Endothelial cell of umbilical vein (primary cell): ENCODE results near the gene NHSL2. TPM values are rescaled to one million over a fixed set of nuclear protein-coding genes. Genes with fewer than 3 reads are reported as not detected.
A peak's percentile ranks its signal among the peaks of the same experiment; 100 is the strongest.

Experiments used
- BruUV-seq: library from RNA; stranded (reverse); fragments of 400-500 nt; replicated peaks from 2 replicates; lab custom pipeline; 2021; lab: Mats Ljungman, UMichigan
- CTCF ChIA-PET: fragments of 300-600, 350-600 bp; sonication (Branson Sonifier 250); formaldehyde crosslinking; loops from one replicate; lab custom pipeline; 2021; ENCODE audit warnings: antibody characterized with exemption, inconsistent platforms; lab: Charles Lee
- POLR2A ChIA-PET: fragments of 300-600, 350-600 bp; sonication (Branson Sonifier 250); formaldehyde crosslinking; loops from one replicate; lab custom pipeline; 2021; ENCODE audit warnings: antibody characterized with exemption, inconsistent platforms; lab: Charles Lee
- DNase-seq: peaks from one replicate; pipeline ENCODE4 v3.0.0-alpha.2; 2011; ENCODE audit warnings: low read depth, low spot score
- FAIRE-seq: peaks from 2 replicates; lab custom pipeline; 2011; peaks lifted over from hg19 to GRCh38; lab: Jason Lieb, UNC
- H2AFZ ChIP-seq: 2 replicates; pipeline ENCODE4 v1.6.0; 2012; ENCODE audit warnings: low read depth, low read length, control low read depth, inconsistent platforms
- H3K27ac ChIP-seq: 2 replicates; pipeline ENCODE4 v1.5.1; 2011; ENCODE audit warnings: low read depth, mild to moderate bottlenecking, control low read depth, low read length, moderate library complexity; ENCODE audit not compliant: insufficient read depth
- H3K27me3 ChIP-seq, 2 experiments: 2 replicates each; pipeline versions ENCODE4 v1.6.0 to v1.6.1; 2011; ENCODE audit warnings: low read length in 2 of 2, mixed read lengths in 1 of 2; ENCODE audit not compliant: control insufficient read depth in 2 of 2, insufficient read depth in 2 of 2
- H3K36me3 ChIP-seq, 2 experiments: 2 replicates in 1 of 2; 3 replicates in 1 of 2; pipeline ENCODE4 v1.5.1; 2011; ENCODE audit warnings: low read length in 2 of 2, mild to moderate bottlenecking in 1 of 2, moderate library complexity in 1 of 2; ENCODE audit not compliant: control insufficient read depth in 2 of 2, insufficient read depth in 2 of 2; ENCODE audit errors: extremely low read depth in 1 of 2
- H3K4me1 ChIP-seq: 3 replicates; pipeline ENCODE4 v1.5.1; 2011; ENCODE audit warnings: mild to moderate bottlenecking, low read length; ENCODE audit not compliant: control insufficient read depth, insufficient read depth; ENCODE audit errors: extremely low read depth
- H3K4me2 ChIP-seq: 2 replicates; pipeline ENCODE4 v1.6.1; 2011; ENCODE audit warnings: low read length, control low read depth, mixed read lengths; ENCODE audit not compliant: insufficient read depth
- H3K4me3 ChIP-seq, 3 experiments: fragments of 200-600 bp in 1 of 3; sonication (generic), shearing (Covaris generic) in 1 of 3; replicated peaks in 1 of 3; 2 replicates each; pipeline ENCODE4 v1.5.1; 2011 to 2016; ENCODE audit warnings: control low read depth in 3 of 3, low read length in 3 of 3, mild to moderate bottlenecking in 2 of 3, inconsistent platforms in 1 of 3, low read depth in 1 of 3, moderate library complexity in 1 of 3; ENCODE audit not compliant: insufficient read depth in 1 of 3
- H3K79me2 ChIP-seq: 2 replicates; pipeline ENCODE4 v1.6.0; 2012; ENCODE audit warnings: low read length, inconsistent platforms; ENCODE audit not compliant: control insufficient read depth, insufficient read depth
- H3K9ac ChIP-seq: replicated peaks from 2 replicates; pipeline ENCODE3; 2011; ENCODE audit warnings: low read length, control low read depth; ENCODE audit not compliant: insufficient read depth; ENCODE audit errors: extremely low read depth
- H3K9me1 ChIP-seq: replicated peaks from 3 replicates; pipeline ENCODE4 v1.6.0; 2011; ENCODE audit warnings: mild to moderate bottlenecking, low read length; ENCODE audit not compliant: control insufficient read depth, insufficient read depth; ENCODE audit errors: extremely low read depth
- H3K9me3 ChIP-seq: replicated peaks from 2 replicates; pipeline ENCODE4 v1.5.1; 2012; ENCODE audit warnings: low read length, inconsistent platforms; ENCODE audit not compliant: control insufficient read depth, insufficient read depth
- H4K20me1 ChIP-seq: replicated peaks from 2 replicates; pipeline ENCODE3; 2011; ENCODE audit warnings: mild to moderate bottlenecking, low read length; ENCODE audit not compliant: control insufficient read depth, insufficient read depth; ENCODE audit errors: extremely low read depth
- CTCF ChIP-seq, 2 donors: IDR thresholded peaks; 1 replicate in 1 of 2; 2 replicates in 1 of 2; pipeline ENCODE4 v1.5.1; 2011; ENCODE audit warnings: low read length in 2 of 2, mild to moderate bottlenecking in 2 of 2, moderate library complexity in 2 of 2, control low read depth in 1 of 2, inconsistent platforms in 1 of 2, low read depth in 1 of 2; ENCODE audit not compliant: insufficient read depth in 1 of 2; ENCODE audit errors: extremely low read depth in 1 of 2
- POLR2AphosphoS5 ChIP-seq: IDR thresholded peaks from 2 replicates; pipeline ENCODE4 v1.6.1; 2012; ENCODE audit warnings: low read depth, mild to moderate bottlenecking, control low read depth, low read length, moderate library complexity; ENCODE audit not compliant: insufficient read depth
- dilution Hi-C: fragments of 300-500 bp; cut with MboI; formaldehyde crosslinking; loops from one replicate; pipeline ENCODE4 v1.15.0; 2019; ENCODE audit warnings: low sequenced_read_pairs; ENCODE audit not compliant: extremely low pct_ligation_motif_present
- intact Hi-C: fragments of 100-400 bp; cut with micrococcal nuclease; formaldehyde crosslinking; loops from one replicate; pipeline ENCODE4 v1.10.0; 2022
- polyA plus RNA-seq, 4 experiments: library from polyadenylated mRNA; depleted of rRNA in 3 of 4; stranded (reverse) in 3 of 4; unstranded in 1 of 4; fragments of >200 nt; gene quantifications; 2 replicates each; pipeline versions ENCODE4 v1.2.1 to v1.2.3, GENCODE V29; 2011 to 2012; ENCODE audit warnings: missing spikeins in 1 of 4
- total RNA-seq: library from RNA; stranded (reverse); gene quantifications from 2 replicates; pipeline ENCODE4 v1.2.3, GENCODE V29; 2021

NHSL2 gene
- total and polyA plus RNA-seq, 2 donors (not counting 3 experiments of a cell fraction or from before 2014, with no cell fraction given): 23.5 to 49.9 TPM

GRCh38 chrX:72131317-72132294, 221.0 kb downstream of the NHSL2 start, which contains the start of gene RTL5:
RTL5 (minus strand) TSS chrX:72131915.
- Histone ChIP-seq H3K9me1 (no peaks in the 10 kb centered on the region), H3K36me3 (peaks cover 6 to 11% of the 10 kb centered on the region in 2 experiments), H3K27ac (peak within 1 kb of the TSS; percentile 7), H3K9me3 (no peaks in the 10 kb centered on the region), H4K20me1 (no peaks in the 10 kb centered on the region), H3K9ac (peak within 1 kb of the TSS; percentile 31), H3K4me2 (peak within 1 kb of the TSS; percentile 67), H3K4me3 (peak within 1 kb of the TSS; percentile 10 to 37 (median 32)), H3K4me1 (peaks cover 22% of the 10 kb centered on the region), H3K79me2 (peaks cover 9% of the 10 kb centered on the region), H2AFZ (no peak within 1 kb of the TSS), H3K27me3 (no peaks in the 10 kb centered on the region)
- BruUV-seq: no TSS peak
- TF ChIP-seq CTCF (IDR thresholded peaks at IDR 0.05; ENCODE audit: extremely low read depth in 1 of 2, insufficient read depth in 1 of 2, low read depth in 1 of 2, low read length in 2 of 2) (no peak), POLR2AphosphoS5 (peak; percentile 19)
- FAIRE-seq (peak; percentile 88), DNase-seq (peak; percentile 73)
- intact Hi-C loops (no loop called here), dilution Hi-C loops (no loop called here)
- POLR2A ChIA-PET: interaction anchor here (0.6 to 0.7 kb wide), 2 partner anchors 53 to 110 kb away, joined by 3 read pairs; no protein-coding TSS in a partner anchor
- CTCF ChIA-PET: interaction anchor here (0.9 to 1.5 kb wide), 10 partner anchors 37 to 222 kb away, joined by 3 to 6 read pairs (median 4); no protein-coding TSS in a partner anchor
